Left lung (tissue), 10 donors: ENCODE data around the gene CELF4. TPM values are rescaled to one million over a fixed set of nuclear protein-coding genes. Genes with fewer than 3 reads are reported as not detected.
A peak's percentile ranks its signal among the peaks of the same experiment; 100 is the strongest.

Source experiments
- ATAC-seq: fragments of 200-7000 bp; cut with Tn5 transposase; one replicate; pipeline ENCODE4 v1.9.1; 2020; ENCODE audit warnings: moderate library complexity
- DNase-seq, 4 donors: peaks; one replicate each; pipeline ENCODE4 v3.0.0-alpha.2; 2013 to 2020
- H3K27ac ChIP-seq, 2 donors: fragments of 200-600 bp; sonication (generic) in 1 of 2; one replicate each; pipeline versions ENCODE4 v1.5.0 to v1.8.0; 2020 to 2021
- H3K27me3 ChIP-seq, 2 donors: fragments of 200-600 bp; sonication (generic) in 1 of 2; one replicate each; pipeline versions ENCODE4 v1.5.0 to v1.8.0; 2020 to 2021
- H3K36me3 ChIP-seq, 2 donors: fragments of 200-600 bp; sonication (generic) in 1 of 2; one replicate each; pipeline versions ENCODE4 v1.5.0 to v1.8.0; 2020 to 2021
- H3K4me1 ChIP-seq, 2 donors: fragments of 200-600 bp; one replicate each; pipeline ENCODE4 v1.8.0; 2021
- H3K4me3 ChIP-seq, 2 donors: fragments of 200-600 bp; sonication (generic) in 1 of 2; one replicate each; pipeline versions ENCODE4 v1.5.0 to v1.8.0; 2020 to 2021; ENCODE audit warnings: mild to moderate bottlenecking in 1 of 2
- H3K9me3 ChIP-seq, 2 donors: fragments of 200-600 bp; sonication (generic) in 1 of 2; one replicate each; pipeline versions ENCODE4 v1.5.0 to v1.8.0; 2020 to 2021
- CTCF ChIP-seq, 2 donors: fragments of 200-600 bp; sonication (generic) in 1 of 2; IDR thresholded peaks; one replicate each; pipeline versions ENCODE4 v1.5.0 to v1.8.0; 2021; ENCODE audit warnings: antibody characterized with exemption in 2 of 2
- intact Hi-C, 2 donors: fragments of 100-400 bp; cut with DNase I; formaldehyde crosslinking; loops; one replicate each; pipeline versions ENCODE4 v1.11.2 to v1.14.2; 2022
- polyA plus RNA-seq, 6 donors: library from polyadenylated mRNA; unstranded; fragments of 120-200 nt; gene quantifications; one replicate each; pipeline ENCODE4 v1.2.1, GENCODE V29; 2013; ENCODE audit not compliant: insufficient read length in 6 of 6
- total RNA-seq, 2 donors: library from RNA; stranded (reverse); fragmentation: NEBNext Ultra II Directional; extraction: Animal tissue kit (Norgen Biotek cat#: 25700); gene quantifications; one replicate each; pipeline ENCODE4 v1.2.1, GENCODE V29; 2021
- donor health status: DM: no; HTN: yes; CAD: no.
- donor health status: DM: no; HTN: no; CAD: no.

CELF4 gene
- total and polyA plus RNA-seq, 8 donors = 1.1 to 10.3 (median 7.4) TPM

GRCh38 chr18:37385846-37386778 lies 179.5 kb downstream of the CELF4 start:
- Histone ChIP-seq H3K27ac (no peak overlapping the region), H3K9me3 (peaks cover 0 to 17% of the 10 kb centered on the region in 2 donors), H3K27me3 (peaks cover 0 to 24% of the 10 kb centered on the region in 2 donors), H3K4me3 (no peak overlapping the region), H3K4me1 (no peaks in the 10 kb centered on the region), H3K36me3 (no peaks in the 10 kb centered on the region)
- ATAC-seq (no peak), DNase-seq (no peak)
- TF ChIP-seq CTCF (IDR thresholded peaks at IDR 0.05) = peak; percentile 49 to 71
- intact Hi-C loops = loop anchor here in 1 of 2 donors (5.0 kb wide), 1 partner anchor 151 kb away; no protein-coding TSS in a partner anchor

GRCh38 chr18:37383846-37384595 lies 181.6 kb downstream of the CELF4 start:
- H3K27ac ChIP-seq = no peak overlapping the region
- H3K36me3 ChIP-seq = no peaks in the 10 kb centered on the region
- no peaks in the 10 kb centered on the region for H3K4me1 ChIP-seq
- no peak for TF ChIP-seq CTCF (IDR thresholded peaks at IDR 0.05)
- ATAC-seq (no peak), DNase-seq (peak in 1 of 4 donors; percentile 45)
- intact Hi-C loops = no loop called here
- peaks cover 0 to under 1% of the 10 kb centered on the region in 2 donors for H3K9me3 ChIP-seq
- peaks cover 0 to 20% of the 10 kb centered on the region in 2 donors for H3K27me3 ChIP-seq
- H3K4me3 ChIP-seq = no peak overlapping the region

GRCh38 chr18:37383036-37383785 lies 182.4 kb downstream of the CELF4 start:
- no peak overlapping the region for H3K4me3 ChIP-seq
- no peak for TF ChIP-seq CTCF (IDR thresholded peaks at IDR 0.05)
- DNase-seq (peak in 3 of 4 donors; percentile 59 to 63 (median 59)), ATAC-seq (no peak)
- intact Hi-C loops = no loop called here
- no peaks in the 10 kb centered on the region for H3K4me1 ChIP-seq
- H3K27ac ChIP-seq = no peak overlapping the region
- H3K27me3 ChIP-seq = peaks cover 0 to 22% of the 10 kb centered on the region in 2 donors
- no peaks in the 10 kb centered on the region for H3K36me3 ChIP-seq
- no peaks in the 10 kb centered on the region for H3K9me3 ChIP-seq

- Histone ChIP-seq H3K9me3 (no peaks in the 10 kb centered on the region), H3K27me3 (peaks cover 0 to 28% of the 10 kb centered on the region in 2 donors), H3K4me1 (no peaks in the 10 kb centered on the region), H3K27ac (no peak overlapping the region), H3K36me3 (no peaks in the 10 kb centered on the region), H3K4me3 (no peak overlapping the region)
- ATAC-seq (no peak), DNase-seq (peak in 1 of 4 donors; percentile 8)
- TF ChIP-seq CTCF (IDR thresholded peaks at IDR 0.05) = no peak
- intact Hi-C loops = no loop called here
These were observed 184.0 kb downstream of the CELF4 start for GRCh38 chr18:37381554-37381953.
